GM19372 (cell line): ENCODE measurements around the gene HLA-F.

Experiments
- ATAC-seq: cut with Tn5 transposase; IDR thresholded peaks from one replicate; pipeline ENCODE4 v1.9.1; 2021; ENCODE audit warnings: mild to moderate bottlenecking, low read depth, moderate library complexity; ENCODE audit not compliant: unreplicated experiment

HLA-F gene

GRCh38 chr6:29759457-29759856, 36.2 kb downstream of the HLA-F start:
- ATAC-seq: no peak

GRCh38 chr6:29760328-29760727, 37.1 kb downstream of the HLA-F start:
- no peak for ATAC-seq

- ATAC-seq: no peak
Measured at GRCh38 chr6:29762051-29762450, 38.8 kb downstream of the HLA-F start.

- ATAC-seq: no peak
Measured at GRCh38 chr6:29762781-29763214, 39.6 kb downstream of the HLA-F start.

- no peak for ATAC-seq
Measured at GRCh38 chr6:29763491-29764289, 40.5 kb downstream of the HLA-F start.

- no peak for ATAC-seq
Measured at GRCh38 chr6:29764422-29765196, 41.4 kb downstream of the HLA-F start.

- no peak for ATAC-seq
Measured at GRCh38 chr6:29769336-29769735, 46.1 kb downstream of the HLA-F start.

GRCh38 chr6:29770306-29770705, 47.1 kb downstream of the HLA-F start:
- no peak for ATAC-seq

- no peak for ATAC-seq
Measured at GRCh38 chr6:29776684-29777083, 53.5 kb downstream of the HLA-F start.
